Endothelial cell of umbilical vein (primary cell): ENCODE results near the gene LINC00237.

Experiments used
- CTCF ChIP-seq, 2 donors: IDR thresholded peaks; 1 replicate in 1 of 2; 2 replicates in 1 of 2; pipeline ENCODE4 v1.5.1; 2011; ENCODE audit warnings: low read length in 2 of 2, mild to moderate bottlenecking in 2 of 2, moderate library complexity in 2 of 2, control low read depth in 1 of 2, inconsistent platforms in 1 of 2, low read depth in 1 of 2; ENCODE audit not compliant: insufficient read depth in 1 of 2; ENCODE audit errors: extremely low read depth in 1 of 2
- EZH2 ChIP-seq: IDR thresholded peaks from 2 replicates; pipeline ENCODE4 v1.6.1; 2012; ENCODE audit warnings: borderline replicate concordance, low read depth, mild to moderate bottlenecking, moderate library complexity, low read length, inconsistent platforms; ENCODE audit not compliant: severe bottlenecking
- JUN ChIP-seq: IDR thresholded peaks from 2 replicates; pipeline ENCODE4 v1.6.1; 2011; ENCODE audit warnings: borderline replicate concordance, low read depth; ENCODE audit not compliant: insufficient read length, insufficient read depth
- MAX ChIP-seq: IDR thresholded peaks from 2 replicates; pipeline ENCODE4 v1.6.1; 2011; ENCODE audit not compliant: insufficient read depth, insufficient read length
- POLR2A ChIP-seq: IDR thresholded peaks from 2 replicates; pipeline ENCODE4 v1.6.1; 2012; ENCODE audit warnings: low read depth, mild to moderate bottlenecking, control low read depth, low read length
- POLR2AphosphoS5 ChIP-seq: IDR thresholded peaks from 2 replicates; pipeline ENCODE4 v1.6.1; 2012; ENCODE audit warnings: low read depth, mild to moderate bottlenecking, control low read depth, low read length, moderate library complexity; ENCODE audit not compliant: insufficient read depth

- TF ChIP-seq CTCF (IDR thresholded peaks at IDR 0.05; ENCODE audit: extremely low read depth in 1 of 2, insufficient read depth in 1 of 2, low read depth in 1 of 2, low read length in 2 of 2) = no peak
- no peak for TF ChIP-seq JUN
- no peak for TF ChIP-seq POLR2A
- TF ChIP-seq MAX = no peak
- TF ChIP-seq EZH2 = no peak
- TF ChIP-seq POLR2AphosphoS5 = no peak
These were observed 56.8 kb downstream of the LINC00237 start for GRCh38 chr20:21049305-21049828.
